Measurements from ENCODE around the gene GNB1L. TPM values are rescaled to one million over a fixed set of nuclear protein-coding genes. Genes with fewer than 3 reads are reported as not detected.

Gene GNB1L
- total RNA-seq, 1 donor from 2014 or later, result 2.9 TPM

DNA sequence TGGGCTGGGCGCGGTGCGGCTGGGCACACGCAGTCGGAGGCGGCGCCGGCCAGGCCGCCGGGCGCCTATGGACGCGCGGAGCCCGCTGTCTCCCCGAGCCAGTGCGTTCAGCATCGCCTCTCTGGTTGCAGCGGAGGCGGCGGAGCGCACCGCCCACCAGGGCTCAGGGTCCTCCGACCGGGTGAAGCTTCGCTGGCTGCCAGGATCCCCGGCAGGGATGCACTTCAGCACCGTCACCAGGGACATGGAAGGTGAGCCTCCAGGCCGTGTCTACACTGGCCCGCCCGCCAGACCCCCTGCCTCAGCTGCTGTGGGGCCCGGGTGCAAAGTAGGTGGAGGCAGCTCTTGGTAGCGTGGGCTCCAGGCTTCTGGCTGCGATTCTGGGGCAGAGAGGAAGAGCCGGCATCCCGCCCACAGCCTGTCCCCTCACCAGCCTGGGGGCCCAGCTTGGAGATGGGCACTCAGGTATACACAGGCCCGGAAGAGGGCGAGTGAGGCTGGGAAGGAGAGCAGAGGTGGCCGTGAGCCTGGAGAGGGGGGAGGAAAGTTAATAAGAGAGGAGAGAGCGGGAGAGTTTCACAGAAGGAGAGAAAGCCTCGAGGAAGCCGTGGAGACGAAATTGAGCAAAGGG, 95.1 kb downstream of the GNB1L start:
- FAIRE-seq (no peak), DNase-seq (ENCODE audit: low spot score in 2 of 2) (no peak)

DNA sequence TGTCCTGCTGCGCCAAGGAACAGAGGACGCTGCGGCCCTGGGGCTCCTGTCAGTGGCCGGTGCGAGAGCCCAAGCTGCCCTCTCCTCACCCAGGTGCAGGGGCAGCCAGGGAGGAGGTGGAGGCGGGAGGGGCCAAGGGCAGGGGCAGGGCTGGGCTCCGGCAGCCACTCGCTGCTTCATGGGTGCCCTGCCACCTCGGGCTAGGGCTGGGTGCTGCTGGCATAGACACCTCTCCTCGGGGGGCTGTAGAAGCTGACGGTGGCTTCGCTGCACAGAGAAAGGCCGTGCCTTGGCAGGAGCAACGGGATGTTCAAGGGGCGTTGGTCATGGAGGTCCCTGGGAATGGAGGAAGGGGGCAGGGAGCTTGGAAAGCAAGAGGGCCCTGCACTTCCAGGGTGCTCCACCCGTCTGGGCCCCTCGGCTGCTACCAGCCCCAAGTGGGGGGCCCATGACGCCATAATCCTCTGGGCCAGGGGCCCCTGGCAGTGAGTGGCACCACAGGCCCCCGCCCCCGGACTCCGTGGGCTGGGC, 95.7 kb downstream of the GNB1L start:
- DNase-seq (ENCODE audit: low spot score in 2 of 2) (no peak), FAIRE-seq (no peak)

DNA sequence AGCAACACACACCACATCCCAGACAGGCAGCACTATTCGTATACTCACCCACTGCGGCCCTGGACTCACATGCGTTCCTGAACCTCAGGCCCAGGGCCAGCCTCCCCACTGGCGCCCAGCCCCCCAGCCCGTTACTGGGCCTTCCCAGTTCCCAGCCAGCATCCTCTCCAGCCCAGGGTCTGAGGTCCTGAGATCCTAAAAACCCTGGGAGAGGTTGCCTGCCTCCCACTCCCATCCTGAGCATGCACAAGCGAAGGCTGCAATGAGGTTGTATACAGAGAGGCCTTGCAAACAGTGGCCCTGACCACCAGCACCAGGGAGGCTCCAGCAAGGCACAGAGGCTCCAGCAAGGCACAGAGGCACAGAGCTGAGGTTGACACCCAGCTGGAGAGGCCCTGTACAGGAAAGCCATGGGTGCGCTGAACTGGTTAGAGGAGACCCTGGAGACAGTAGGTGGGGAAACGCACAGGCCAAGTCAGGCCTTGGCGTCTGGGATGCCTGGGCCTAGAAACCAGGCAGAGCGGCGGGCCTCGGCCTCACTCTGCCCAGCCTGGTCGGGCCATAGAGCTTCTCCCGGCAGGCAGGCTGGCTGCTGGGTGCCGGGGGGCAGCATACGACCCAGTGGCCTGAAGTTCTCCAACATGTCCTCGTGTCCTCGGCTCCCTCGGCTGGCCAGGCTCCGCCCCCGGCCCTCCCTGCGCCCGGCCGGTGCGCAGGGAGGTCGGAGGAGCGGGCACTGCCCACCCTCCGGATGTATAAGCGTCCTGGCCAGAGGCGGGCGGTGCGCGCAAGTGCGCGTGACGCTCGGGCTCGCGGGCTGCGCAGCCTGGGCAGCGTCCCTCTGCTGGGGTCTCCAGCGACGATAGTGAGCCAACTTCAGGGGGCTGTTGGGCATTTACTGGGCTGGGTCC, 96.4 kb downstream of the GNB1L start:
- DNase-seq (ENCODE audit: low spot score in 2 of 2), result no peak
- no peak for FAIRE-seq

- no peak for FAIRE-seq
- DNase-seq (ENCODE audit: low spot score in 2 of 2), result no peak
These were observed 97.3 kb downstream of the GNB1L start for GRCh38 chr22:19757140-19757984.

DNA sequence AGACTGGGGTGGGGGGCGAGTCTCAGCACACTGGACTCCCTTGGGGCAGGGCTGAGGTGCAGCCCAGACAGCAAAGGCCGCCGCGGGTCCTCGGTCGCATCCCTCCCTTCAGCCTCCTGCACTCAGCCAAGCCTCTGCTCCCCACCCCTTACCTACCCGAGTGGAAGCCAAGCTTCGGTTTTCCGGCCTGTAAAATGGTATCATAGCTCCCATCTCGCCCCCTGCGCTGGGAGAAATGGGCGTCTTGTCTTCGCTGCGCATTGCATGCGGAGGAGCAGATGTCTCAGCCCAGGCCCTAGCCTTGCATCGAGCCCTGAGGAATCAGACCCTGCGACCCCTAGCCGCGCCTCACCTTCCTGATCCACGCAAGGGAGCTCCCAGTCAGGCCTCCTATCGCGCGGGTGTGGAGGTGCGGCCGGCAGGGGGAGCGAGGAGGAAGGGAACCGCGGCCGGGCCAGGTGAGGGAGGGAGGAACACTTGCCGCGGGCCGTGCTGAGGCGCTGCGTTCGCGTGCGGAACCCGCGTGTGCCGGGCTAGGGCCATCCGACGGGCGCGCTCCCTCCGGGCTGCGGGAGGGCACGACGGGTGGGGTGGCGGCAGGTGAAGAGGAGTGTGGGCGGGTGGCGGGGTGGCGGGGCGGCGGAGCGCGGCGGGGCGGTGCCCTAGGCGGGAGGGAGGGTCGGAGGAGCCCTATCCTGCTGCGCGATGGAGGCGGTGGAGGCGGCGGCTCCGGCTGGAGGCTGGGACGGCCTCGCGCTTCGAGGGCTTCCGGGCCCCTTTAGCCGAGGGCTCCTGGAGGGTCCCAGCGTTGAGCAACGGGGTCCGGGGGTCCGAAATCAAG, 98.2 kb downstream of the GNB1L start:
- DNase-seq (ENCODE audit: low spot score in 2 of 2) (no peak), FAIRE-seq (no peak)

GRCh38 chr22:19755722-19756287, 98.9 kb downstream of the GNB1L start:
- FAIRE-seq (no peak), DNase-seq (ENCODE audit: low spot score in 2 of 2) (no peak)

- DNase-seq (ENCODE audit: low spot score in 2 of 2), result no peak
- FAIRE-seq, result no peak
These were observed 99.4 kb downstream of the GNB1L start for GRCh38 chr22:19755145-19755710.

DNA sequence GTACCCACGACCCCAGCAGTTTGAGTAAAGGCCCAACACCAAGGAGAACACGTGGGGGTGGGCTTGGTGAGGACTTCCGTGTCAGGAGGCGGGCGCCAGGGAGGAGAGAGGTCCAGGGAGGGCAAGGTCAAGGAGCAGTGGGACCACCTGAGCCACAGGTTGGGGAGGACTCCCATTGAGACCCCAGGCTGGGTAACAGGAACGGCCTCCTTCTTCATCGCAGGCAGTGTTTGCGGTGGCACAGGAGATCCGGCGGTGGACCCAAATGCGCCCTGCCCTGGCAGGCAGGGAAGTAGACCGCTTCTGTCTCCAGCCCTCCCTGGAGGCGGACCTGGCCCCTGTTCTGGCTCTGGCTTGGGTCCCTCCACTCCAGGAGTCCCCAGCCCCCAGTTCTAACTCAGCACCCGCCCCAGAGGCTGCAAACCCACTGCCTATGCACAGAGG, 100.0 kb downstream of the GNB1L start:
- FAIRE-seq (no peak), DNase-seq (ENCODE audit: low spot score in 2 of 2) (no peak)

- FAIRE-seq (no peak), DNase-seq (ENCODE audit: low spot score in 2 of 2) (no peak)
These were observed 100.5 kb downstream of the GNB1L start for GRCh38 chr22:19753996-19754700.

DNA sequence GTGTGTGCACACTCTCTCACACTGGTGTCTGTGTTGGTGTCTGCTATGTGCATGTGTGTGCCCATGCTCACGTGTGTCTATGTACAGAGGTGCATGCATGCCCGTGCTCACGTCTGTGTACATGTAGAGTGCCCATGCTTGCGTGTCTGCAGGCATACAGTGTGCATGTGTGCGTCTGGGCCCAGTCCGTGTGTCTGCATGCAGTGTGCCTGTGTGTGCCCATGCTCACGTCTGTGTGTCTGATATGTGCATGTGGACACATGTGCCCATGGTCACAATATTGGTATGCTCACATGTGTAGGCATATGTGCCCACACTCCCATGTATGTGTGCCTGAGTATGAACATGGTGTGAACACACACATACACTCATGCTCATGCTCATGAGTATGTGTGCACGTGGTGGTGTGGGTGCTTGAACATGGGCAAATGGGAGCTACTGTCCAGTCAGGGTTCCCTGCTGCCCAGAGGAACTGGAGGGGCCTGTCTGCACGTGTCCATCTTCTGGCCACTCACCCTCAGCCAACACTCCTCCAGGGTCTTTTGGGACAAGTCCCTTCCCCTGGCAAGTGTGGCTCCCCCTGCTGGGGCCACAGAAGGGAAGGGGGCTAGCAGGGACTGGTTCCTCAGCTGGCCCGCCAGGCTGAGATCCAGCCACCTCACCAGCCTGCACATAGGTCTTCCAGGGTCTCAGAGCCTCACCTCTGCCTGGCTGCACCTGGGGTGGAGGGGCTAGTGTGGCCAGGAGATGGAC, 101.4 kb downstream of the GNB1L start:
- DNase-seq (ENCODE audit: low spot score in 2 of 2) (no peak), FAIRE-seq (no peak)

GRCh38 chr22:19751497-19752245, 103.0 kb downstream of the GNB1L start:
- DNase-seq (ENCODE audit: low spot score in 2 of 2) (no peak), FAIRE-seq (no peak)

GRCh38 chr22:19750507-19751490, 103.9 kb downstream of the GNB1L start:
- FAIRE-seq (no peak), DNase-seq (ENCODE audit: low spot score in 2 of 2) (no peak)

- DNase-seq (ENCODE audit: low spot score in 2 of 2) (no peak), FAIRE-seq (no peak)
These were observed 104.8 kb downstream of the GNB1L start for GRCh38 chr22:19749876-19750275.

DNA sequence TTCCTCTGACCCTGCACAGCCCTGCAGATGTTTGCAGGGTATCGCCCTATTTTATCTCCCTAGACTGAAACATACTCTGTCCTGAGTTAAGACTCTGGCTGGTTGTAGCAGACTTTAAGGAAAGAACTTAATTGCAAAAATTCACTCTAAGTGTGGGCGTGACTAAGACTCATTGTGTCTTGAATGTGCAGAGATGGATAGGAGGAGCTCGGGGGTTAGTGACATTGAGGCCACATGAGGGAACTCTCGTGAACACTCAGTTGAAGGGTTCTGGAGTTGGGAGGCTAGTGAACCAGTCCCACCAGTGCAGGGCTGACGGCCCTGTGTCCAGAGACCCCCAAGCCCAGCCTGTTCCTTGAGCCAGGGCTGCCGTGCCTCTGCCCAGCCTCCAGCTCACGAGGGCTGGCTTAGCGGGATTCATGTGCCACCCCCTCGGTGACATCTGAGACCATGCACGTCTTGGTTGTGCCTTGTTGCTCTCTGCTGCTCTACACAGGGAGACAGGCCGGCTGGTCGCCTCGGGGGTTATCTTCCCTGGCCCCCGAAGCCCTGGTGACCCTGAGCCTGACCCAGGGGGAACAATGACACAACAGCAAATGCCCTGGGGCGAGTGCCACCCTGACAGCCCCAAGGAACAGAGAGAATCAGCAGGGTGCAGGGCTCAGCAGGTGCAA, 105.5 kb downstream of the GNB1L start:
- no peak for FAIRE-seq

DNA sequence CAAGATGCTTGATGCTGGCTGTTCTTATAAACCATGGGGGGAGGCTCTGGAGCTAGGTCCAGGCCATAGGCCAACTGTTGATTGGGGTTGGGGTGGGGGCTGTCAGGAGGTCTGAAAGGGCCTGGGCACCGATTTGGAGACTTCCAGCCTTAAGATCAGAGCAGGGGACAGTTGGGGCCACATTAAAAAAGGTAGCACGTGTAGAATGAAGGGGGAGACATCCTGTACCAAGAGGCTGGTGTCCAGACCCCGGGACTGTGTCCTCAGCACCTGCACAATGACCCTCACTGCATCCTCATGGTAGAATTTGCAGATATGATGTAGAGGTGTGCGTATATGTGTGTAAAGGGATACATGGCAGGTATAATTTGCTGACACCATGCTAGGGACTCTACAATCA, 106.5 kb downstream of the GNB1L start:
- FAIRE-seq (no peak), DNase-seq (ENCODE audit: low spot score in 2 of 2) (no peak)

More for the DNA sequence above, 105.5 kb downstream of the GNB1L start:
- no peak for DNase-seq (ENCODE audit: low spot score in 2 of 2)

Data from frontal cortex (tissue), 4 donors.